Mucosa of rectum (tissue), 2 donors: Measurements from ENCODE around the gene PRDM10.
"Not testable (repeated sequence)": the region's sequence is repeated elsewhere in the genome, so short reads cannot be mapped to it uniquely, and the experiment has no call there.

Experiments
- H3K27ac ChIP-seq, 2 donors: one replicate each; pipeline ENCODE4 v1.7.0; 2013; ENCODE audit warnings: inconsistent platforms in 2 of 2, low read depth in 2 of 2, low read length in 2 of 2
- H3K27me3 ChIP-seq, 2 donors: one replicate each; pipeline ENCODE4 v1.7.0; 2013; ENCODE audit warnings: low read length in 2 of 2; ENCODE audit not compliant: control insufficient read depth in 2 of 2, insufficient read depth in 2 of 2
- H3K36me3 ChIP-seq, 2 donors: one replicate each; pipeline ENCODE4 v1.7.0; 2013; ENCODE audit warnings: low read length in 2 of 2; ENCODE audit not compliant: control insufficient read depth in 2 of 2, insufficient read depth in 2 of 2
- H3K4me1 ChIP-seq, 2 donors: one replicate each; pipeline ENCODE4 v1.7.0; 2013; ENCODE audit warnings: low read length in 2 of 2, mild to moderate bottlenecking in 1 of 2; ENCODE audit not compliant: control insufficient read depth in 2 of 2, insufficient read depth in 2 of 2
- H3K4me3 ChIP-seq, 2 donors: one replicate each; pipeline ENCODE4 v1.7.0; 2013; ENCODE audit warnings: low read length in 2 of 2
- H3K9ac ChIP-seq, 2 donors: one replicate each; pipeline ENCODE4 v1.7.0; 2013; ENCODE audit warnings: low read length in 2 of 2, low read depth in 1 of 2, mild to moderate bottlenecking in 1 of 2
- H3K9me3 ChIP-seq, 2 donors: one replicate each; pipeline ENCODE4 v1.7.0; 2013; ENCODE audit warnings: low read length in 2 of 2; ENCODE audit not compliant: control insufficient read depth in 2 of 2
- donor health status: healthy.
- donor health status: Normal muscosa, but diverticular disease.

The PRDM10 gene

GRCh38 chr11:130015846-130016245 is 13.2 kb upstream of the PRDM10 start:
- not testable (repeated sequence) for H3K27ac ChIP-seq, H3K4me3 ChIP-seq, H3K9ac ChIP-seq, H3K36me3 ChIP-seq, H3K9me3 ChIP-seq, H3K27me3 ChIP-seq, H3K4me1 ChIP-seq

GRCh38 chr11:130008326-130008725 is 5.7 kb upstream of the PRDM10 start:
- H3K4me3 ChIP-seq: no peak overlapping the region
- H3K9ac ChIP-seq: no peak overlapping the region
- H3K4me1 ChIP-seq: peaks cover 4 to 6% of the 10 kb centered on the region in 2 donors
- H3K9me3 ChIP-seq: no peaks in the 10 kb centered on the region
- no peaks in the 10 kb centered on the region for H3K27me3 ChIP-seq
- H3K27ac ChIP-seq: no peak overlapping the region
- no peaks in the 10 kb centered on the region for H3K36me3 ChIP-seq

- Histone ChIP-seq H3K9ac (no peak overlapping the region), H3K4me3 (no peak overlapping the region), H3K36me3 (no peaks in the 10 kb centered on the region), H3K27me3 (no peaks in the 10 kb centered on the region), H3K9me3 (no peaks in the 10 kb centered on the region), H3K27ac (no peak overlapping the region), H3K4me1 (peaks cover 4 to 6% of the 10 kb centered on the region in 2 donors)
Observed at GRCh38 chr11:130006929-130007328, 4.3 kb upstream of the PRDM10 start.

- Histone ChIP-seq H3K4me1 (peaks cover 10 to 21% of the 10 kb centered on the region in 2 donors), H3K4me3 (peak overlapping the region; percentile 87 to 89), H3K27ac (peak overlapping the region; percentile 98 to 99), H3K27me3 (no peaks in the 10 kb centered on the region), H3K9ac (peak overlapping the region; percentile 93 to 98), H3K36me3 (no peaks in the 10 kb centered on the region), H3K9me3 (no peaks in the 10 kb centered on the region)
Observed at GRCh38 chr11:130003717-130004001, 1.0 kb upstream of the PRDM10 start.

- H3K4me3 ChIP-seq: peak overlapping the region; percentile 87 to 89
- H3K4me1 ChIP-seq: peaks cover 13 to 22% of the 10 kb centered on the region in 2 donors
- no peaks in the 10 kb centered on the region for H3K36me3 ChIP-seq
- H3K27me3 ChIP-seq: no peaks in the 10 kb centered on the region
- peak overlapping the region; percentile 98 to 99 for H3K27ac ChIP-seq
- H3K9ac ChIP-seq: peak overlapping the region; percentile 93 to 98
- H3K9me3 ChIP-seq: no peaks in the 10 kb centered on the region
Observed at GRCh38 chr11:130002846-130003716, 446 bp upstream of the PRDM10 start.

GRCh38 chr11:130001461-130002351 is 929 bp downstream of the PRDM10 start:
- no peaks in the 10 kb centered on the region for H3K27me3 ChIP-seq
- peak overlapping the region; percentile 87 to 89 for H3K4me3 ChIP-seq
- H3K27ac ChIP-seq: peak overlapping the region; percentile 98 to 99
- H3K9ac ChIP-seq: peak overlapping the region; percentile 93 to 98
- H3K36me3 ChIP-seq: no peaks in the 10 kb centered on the region
- H3K9me3 ChIP-seq: no peaks in the 10 kb centered on the region
- peaks cover 20 to 27% of the 10 kb centered on the region in 2 donors for H3K4me1 ChIP-seq

- Histone ChIP-seq H3K9ac (peak overlapping the region in 1 of 2 donors; percentile 93), H3K4me3 (peak overlapping the region; percentile 0 to 87)
Observed at GRCh38 chr11:130000552-130001176, 2.0 kb downstream of the PRDM10 start.

GRCh38 chr11:129999407-129999806 is 3.2 kb downstream of the PRDM10 start:
- Histone ChIP-seq H3K27ac (peak overlapping the region; percentile 29 to 70), H3K36me3 (no peaks in the 10 kb centered on the region), H3K4me1 (peaks cover 20 to 33% of the 10 kb centered on the region in 2 donors), H3K4me3 (peak overlapping the region in 1 of 2 donors; percentile 2), H3K27me3 (no peaks in the 10 kb centered on the region), H3K9ac (no peak overlapping the region), H3K9me3 (no peaks in the 10 kb centered on the region)

More at GRCh38 chr11:130000552-130001176, 2.0 kb downstream of the PRDM10 start:
- peaks cover 20 to 33% of the 10 kb centered on the region in 2 donors for H3K4me1 ChIP-seq
- H3K9me3 ChIP-seq: no peaks in the 10 kb centered on the region
- no peaks in the 10 kb centered on the region for H3K36me3 ChIP-seq
- peak overlapping the region; percentile 98 to 99 for H3K27ac ChIP-seq
- no peaks in the 10 kb centered on the region for H3K27me3 ChIP-seq

GRCh38 chr11:129998905-129999304 is 3.7 kb downstream of the PRDM10 start:
- H3K27me3 ChIP-seq: no peaks in the 10 kb centered on the region
- H3K36me3 ChIP-seq: no peaks in the 10 kb centered on the region
- peak overlapping the region in 1 of 2 donors; percentile 2 for H3K4me3 ChIP-seq
- no peaks in the 10 kb centered on the region for H3K9me3 ChIP-seq
- H3K9ac ChIP-seq: no peak overlapping the region
- H3K4me1 ChIP-seq: peaks cover 18 to 33% of the 10 kb centered on the region in 2 donors
- H3K27ac ChIP-seq: peak overlapping the region; percentile 29 to 70
